DMS153 treated with DMSO at 0.1 percent for 48 hours (cell line): ENCODE results near the gene NEAT1.

Experiments used
- DNase-seq: peaks from one replicate; lab custom pipeline; 2025; ENCODE audit not compliant: unreplicated experiment; lab: John Stamatoyannopoulos, UW

Gene NEAT1

DNA sequence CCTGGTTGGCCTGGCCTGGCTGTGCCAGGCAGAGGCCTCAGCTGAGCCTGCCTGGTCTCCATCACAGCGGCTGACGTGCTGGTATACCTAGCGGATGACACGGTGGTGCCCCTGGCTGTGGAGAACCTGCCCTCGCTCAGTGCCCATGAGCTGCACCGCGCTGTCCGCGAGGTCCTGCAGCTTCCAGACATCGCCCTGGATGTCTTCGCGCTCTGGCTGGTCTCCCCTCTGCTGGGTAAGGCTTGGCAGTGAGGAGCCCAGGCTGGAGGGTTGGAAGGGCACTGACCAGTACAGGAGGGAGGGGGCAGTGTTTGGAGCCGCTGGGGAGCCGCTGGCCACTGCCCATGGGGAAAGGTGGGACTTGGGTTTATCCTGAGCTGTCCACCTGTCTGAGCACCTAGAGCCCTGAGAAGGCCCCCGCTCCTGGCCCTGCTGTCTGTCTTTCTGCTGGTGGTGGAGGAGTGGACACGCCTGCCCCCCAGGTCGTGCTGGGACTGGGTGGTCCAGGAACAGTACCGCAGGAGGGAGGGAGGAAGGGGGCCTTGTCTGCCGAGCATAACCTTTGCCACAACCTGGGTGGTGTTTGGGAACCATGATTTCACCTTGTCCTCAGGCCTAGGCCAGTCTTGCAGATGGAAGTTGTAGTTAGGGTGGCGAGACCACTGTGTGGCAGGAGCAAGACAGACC is 33.2 kb upstream of the NEAT1 start:
- DNase-seq, result no peak

- DNase-seq, result no peak
Observed at GRCh38 chr11:65390099-65390941, 32.3 kb upstream of the NEAT1 start.

- DNase-seq, result no peak
Observed at GRCh38 chr11:65390996-65391395, 31.6 kb upstream of the NEAT1 start.

DNA sequence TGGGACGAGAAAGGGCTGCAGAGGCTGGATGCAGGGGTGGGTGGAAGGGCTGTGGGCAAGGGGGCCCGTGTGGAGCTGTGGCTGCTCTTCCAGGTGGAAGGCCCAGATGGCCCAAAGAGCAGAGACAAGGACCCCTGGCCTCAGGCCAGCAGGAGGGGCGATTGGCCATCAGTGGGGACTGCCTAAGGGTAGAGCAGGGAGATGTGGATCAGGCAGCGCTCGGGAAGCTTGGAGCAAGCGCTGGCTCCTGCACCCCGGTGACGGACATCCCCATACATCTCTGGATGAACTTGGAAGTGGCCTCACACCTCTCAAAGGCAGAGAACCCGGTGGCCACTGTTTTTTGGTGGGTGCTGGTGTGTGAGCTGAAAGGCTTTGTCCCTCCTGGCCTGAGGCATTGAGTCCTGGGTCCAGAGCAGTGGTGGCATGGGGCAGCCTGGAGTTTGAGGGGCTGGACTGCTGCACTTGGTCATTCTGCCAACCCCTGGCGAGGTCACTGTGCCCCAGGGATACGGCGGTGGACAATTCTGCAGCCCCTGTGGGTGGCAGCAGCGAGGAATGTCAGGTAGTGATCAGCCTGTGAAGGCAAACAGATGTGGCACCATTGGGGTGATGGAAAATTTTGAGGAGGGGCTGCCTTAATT is 30.3 kb upstream of the NEAT1 start:
- DNase-seq, result no peak

DNA sequence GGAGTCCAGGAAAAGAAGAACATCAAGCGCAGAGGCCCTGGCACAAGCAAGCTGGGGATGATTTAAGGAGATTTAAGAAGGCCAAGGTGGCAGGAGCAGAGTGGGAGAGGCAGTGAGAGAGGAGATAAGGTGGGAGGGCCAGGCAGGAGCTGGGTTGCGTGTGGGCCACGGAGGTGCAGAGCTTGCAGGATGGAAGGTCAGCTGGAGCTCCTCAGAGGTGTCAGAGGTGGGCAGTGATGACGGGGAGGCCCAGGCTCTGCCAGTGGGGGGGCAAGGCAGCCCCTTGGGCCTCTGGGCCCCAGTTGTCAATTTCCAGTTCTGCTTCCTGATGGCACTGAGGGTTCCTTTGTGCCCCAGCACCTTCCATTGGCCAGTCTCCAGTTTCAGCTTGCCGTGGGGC is 29.7 kb upstream of the NEAT1 start:
- DNase-seq, result no peak

GRCh38 chr11:65393513-65394079 is 29.0 kb upstream of the NEAT1 start:
- DNase-seq, result no peak

DNA sequence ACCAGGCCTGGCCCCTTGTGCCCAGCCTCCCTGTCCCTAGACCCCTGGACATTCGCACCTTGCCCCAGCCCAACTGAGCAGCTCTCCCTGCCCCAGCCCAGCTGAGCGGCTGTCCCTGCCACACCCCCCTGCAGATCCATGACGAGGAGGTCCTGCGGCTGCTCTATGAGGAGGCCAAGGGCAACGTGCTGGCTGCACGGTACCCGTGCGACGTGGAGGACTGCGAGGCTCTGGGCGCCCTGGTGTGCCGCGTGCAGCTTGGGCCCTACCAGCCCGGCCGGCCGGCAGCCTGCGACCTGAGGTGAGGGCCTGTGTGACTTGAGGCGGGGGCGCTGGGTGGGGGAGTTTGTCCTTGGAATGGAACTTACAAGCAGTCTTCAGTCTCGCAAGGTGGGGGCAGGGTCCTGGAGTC is 28.5 kb upstream of the NEAT1 start:
- no peak for DNase-seq

DNA sequence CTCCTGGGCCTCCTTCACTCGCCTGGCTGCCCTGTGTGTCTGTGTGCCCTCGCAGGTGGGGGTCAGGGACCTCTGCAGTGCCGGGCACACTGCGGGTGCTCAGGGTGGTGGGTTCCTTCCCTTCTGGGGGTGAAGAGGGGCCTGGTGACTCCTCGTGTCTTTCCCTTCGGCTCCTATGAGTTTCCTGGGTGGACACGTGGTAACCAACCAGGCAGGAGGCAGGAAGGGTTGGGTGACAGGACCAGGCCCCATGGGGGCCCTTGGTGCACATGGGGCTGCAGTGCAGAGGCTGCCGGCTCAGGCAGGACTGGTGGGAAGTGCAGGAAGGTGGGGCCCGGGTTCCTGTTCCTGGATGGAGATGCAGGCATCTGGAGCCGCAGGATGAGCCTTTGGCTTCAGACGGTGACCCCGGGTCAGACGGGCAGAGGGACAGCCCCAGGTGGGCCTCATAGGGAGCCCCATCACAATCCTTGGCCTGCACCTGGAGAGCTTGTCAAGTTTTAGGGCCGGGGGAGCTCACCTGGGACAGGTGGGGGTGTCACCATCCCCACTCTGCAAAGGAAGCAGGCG is 26.6 kb upstream of the NEAT1 start:
- DNase-seq, result no peak

DNA sequence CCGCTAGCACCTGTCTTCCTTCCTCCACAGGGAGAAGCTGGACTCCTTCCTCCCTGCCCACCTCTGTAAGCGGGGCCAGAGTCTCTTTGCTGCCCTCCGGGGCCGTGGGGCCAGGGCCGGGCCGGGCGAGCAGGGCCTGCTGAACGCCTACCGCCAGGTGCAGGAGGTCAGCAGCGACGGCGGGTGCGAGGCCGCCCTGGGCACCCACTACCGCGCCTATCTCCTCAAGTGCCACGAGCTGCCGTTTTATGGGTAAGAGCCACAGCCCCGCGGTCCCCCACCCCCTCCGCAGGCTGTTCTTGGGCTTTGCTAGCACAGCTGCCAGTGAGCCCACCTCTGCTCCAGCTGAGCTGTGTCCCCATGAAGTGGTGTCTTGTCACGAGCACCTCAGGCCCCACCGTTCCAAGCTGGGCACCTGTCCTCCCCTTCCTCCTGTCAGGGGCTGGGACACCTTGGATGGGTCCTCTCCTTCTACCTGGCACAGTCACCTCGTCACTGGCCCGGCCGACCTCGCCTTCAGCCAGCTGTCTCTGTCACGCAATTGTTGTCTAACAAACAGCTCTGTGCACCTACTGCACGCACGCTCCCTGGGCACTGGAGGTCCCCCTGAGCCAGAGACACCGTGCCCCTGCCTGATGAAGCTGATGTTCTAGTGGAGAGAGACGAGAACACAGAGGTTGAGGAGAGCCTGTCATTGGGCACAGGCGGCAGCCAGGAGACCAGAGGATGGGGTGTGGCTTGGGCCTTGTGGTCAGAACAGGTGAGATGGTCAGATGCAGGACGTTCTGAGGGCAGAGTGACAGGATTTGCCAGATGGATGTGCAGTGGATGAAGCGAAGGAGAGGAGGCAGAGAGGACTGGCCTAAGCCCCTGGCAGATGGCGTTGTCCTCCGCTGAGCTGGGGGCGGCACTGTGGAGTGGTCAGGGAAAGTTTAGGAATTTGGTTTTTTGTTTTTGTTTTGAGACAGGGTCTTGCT is 25.5 kb upstream of the NEAT1 start:
- no peak for DNase-seq

GRCh38 chr11:65398362-65398910 is 24.2 kb upstream of the NEAT1 start:
- DNase-seq, result no peak

DNA sequence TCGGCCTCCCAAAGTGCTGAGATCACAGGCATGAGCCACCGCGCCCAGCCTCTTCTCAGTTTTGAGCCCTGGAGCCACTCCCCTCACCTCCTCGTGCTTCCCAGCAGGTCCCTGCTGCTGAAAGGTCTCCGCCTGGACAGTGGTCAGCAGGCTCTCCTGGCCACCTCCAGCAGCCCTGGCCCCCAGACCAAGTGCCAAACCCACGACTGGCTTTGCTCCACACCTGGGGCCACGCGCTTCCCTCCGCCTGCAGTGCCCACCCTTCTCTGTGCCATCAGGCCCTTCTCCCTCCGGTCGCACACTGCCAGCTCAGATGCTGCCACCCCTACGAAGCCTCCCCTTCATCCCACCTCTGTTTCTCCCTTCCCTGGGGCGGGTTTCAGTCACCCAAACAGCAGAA is 23.3 kb upstream of the NEAT1 start:
- DNase-seq, result no peak

GRCh38 chr11:65399845-65400244 is 22.8 kb upstream of the NEAT1 start:
- DNase-seq, result no peak

DNA sequence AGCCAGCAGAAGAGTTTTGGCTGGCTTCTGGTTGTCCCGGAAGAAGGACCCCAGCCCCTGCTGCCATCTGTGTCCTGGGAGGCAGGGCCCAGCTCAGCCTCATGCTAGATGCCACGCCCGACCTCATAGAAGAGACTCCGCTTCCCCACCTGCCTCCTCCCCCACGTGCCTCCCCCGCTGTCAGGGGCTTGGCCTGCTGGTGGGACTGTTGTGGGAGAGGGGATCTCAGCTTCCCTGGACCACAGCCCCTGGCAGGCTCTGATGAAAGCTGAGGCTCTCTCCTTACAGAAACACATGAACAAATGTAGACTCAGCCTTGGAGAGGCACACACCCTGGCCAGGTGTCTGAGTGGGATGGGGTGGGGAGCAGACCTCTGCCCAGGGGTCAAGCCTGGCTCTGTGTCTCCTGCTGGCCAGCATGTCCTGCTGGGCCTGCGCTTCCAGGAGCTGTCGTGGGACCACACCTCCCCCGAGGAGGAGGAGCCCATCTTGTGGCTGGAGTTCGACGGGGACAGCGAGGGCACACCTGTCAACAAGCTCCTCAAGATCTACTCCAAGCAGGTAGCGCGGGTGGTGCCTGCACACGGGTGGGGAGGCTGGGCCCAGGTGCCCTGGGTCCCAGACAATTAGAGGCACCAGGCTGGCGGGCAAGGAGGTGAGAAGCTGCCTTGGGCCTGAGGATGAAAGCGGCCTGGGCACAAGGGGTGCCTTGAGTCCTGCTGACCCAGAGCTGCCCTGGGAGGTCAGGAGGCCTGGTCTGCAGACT is 22.1 kb upstream of the NEAT1 start:
- no peak for DNase-seq

GRCh38 chr11:65401073-65401802 is 21.4 kb upstream of the NEAT1 start:
- DNase-seq, result no peak

DNA sequence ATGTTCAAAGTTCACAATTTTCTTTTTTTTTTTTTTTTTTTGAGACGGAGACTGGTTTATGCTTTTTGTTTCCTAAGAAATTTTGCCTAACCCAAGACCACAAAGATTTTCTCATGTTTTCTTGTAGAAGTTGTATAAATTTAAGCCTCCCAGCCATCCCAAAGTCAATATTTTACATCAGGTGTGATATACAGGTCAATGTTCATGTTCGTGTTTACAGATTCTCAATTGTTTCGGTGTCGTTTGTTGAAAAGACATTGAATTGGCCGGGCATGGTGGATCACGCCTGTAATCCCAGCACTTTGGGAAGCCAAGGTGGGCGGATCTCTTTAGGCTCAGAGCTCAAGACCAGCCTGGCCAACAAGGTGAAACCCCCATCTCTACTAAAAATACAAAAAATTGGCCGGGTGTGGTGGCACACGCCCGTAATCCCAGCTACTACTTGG is 20.8 kb upstream of the NEAT1 start:
- DNase-seq, result no peak

GRCh38 chr11:65402790-65403189 is 19.8 kb upstream of the NEAT1 start:
- no peak for DNase-seq

GRCh38 chr11:65403607-65404121 is 18.9 kb upstream of the NEAT1 start:
- DNase-seq, result no peak

DNA sequence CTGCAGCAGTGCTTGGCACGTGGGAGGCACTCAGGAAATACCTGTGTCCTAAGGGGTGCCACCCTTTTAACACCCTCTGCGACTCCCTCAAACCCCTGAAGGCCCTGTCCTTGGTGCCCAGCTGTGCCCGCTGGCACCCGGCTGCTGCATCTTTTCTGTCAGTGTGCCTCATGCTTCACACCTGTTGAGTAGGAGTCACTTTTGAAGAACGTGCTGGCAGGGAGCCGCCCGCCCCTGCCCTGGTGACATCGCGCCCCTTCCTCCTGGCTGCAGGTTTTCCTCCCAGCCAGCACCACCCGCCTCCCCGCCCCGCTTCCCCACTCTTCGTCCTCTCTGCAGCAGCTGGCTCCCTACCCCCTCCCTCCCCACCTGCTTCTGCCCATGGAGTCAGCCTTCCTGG is 18.4 kb upstream of the NEAT1 start:
- DNase-seq, result no peak
